Stimulated activated CD8-positive, alpha-beta memory T cell treated with anti-CD3 and anti-CD28 coated beads, Interleukin-7, amount 100 ng/mL, for 48 hours (primary cell): ENCODE measurements around the gene MOB3B.

ENCODE experiments used
- DNase-seq, 2 donors: peaks; one replicate each; pipeline ENCODE4 v3.0.0-alpha.2; 2020; ENCODE audit warnings: low read depth in 1 of 2; ENCODE audit errors: extremely low read depth in 1 of 2

Gene MOB3B

DNA sequence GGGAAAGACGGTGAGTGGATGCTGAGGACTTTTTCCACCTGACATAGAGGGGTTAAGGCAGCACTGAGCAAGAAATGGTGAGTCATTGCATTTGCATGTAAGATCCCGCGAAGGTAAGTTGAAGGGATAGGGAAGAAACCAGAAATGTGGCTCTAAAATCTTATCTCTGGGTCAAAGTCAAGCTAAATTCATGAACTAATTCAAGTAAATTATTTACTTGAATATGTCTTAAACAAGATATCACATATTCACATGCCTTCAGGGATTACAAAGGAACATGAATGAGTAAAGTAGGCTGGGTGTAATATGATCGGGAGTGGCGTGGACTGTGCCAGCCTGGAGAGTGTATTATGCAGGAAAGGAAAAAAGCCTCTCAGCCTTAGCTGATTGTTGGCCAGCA lies 158.2 kb downstream of the MOB3B start:
- no peak for DNase-seq

DNA sequence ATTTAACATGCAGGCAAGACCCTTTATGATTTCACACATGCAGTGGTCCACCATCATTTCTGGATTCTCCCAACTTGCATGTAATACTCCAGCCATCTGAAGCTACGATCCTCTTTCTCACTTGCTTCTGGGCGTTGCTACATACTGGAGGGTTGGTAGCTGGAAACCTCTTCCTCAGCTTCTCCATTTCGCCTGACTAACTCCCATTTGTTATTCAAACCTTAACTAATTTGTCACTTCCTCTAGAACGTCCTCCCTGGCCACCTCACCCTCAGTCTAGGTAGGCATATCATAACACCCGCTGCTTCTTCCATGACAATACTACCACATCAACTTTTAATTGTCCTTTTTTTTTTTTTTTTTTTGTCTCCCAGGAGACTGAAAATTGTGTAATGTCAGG lies 160.0 kb downstream of the MOB3B start:
- no peak for DNase-seq

DNA sequence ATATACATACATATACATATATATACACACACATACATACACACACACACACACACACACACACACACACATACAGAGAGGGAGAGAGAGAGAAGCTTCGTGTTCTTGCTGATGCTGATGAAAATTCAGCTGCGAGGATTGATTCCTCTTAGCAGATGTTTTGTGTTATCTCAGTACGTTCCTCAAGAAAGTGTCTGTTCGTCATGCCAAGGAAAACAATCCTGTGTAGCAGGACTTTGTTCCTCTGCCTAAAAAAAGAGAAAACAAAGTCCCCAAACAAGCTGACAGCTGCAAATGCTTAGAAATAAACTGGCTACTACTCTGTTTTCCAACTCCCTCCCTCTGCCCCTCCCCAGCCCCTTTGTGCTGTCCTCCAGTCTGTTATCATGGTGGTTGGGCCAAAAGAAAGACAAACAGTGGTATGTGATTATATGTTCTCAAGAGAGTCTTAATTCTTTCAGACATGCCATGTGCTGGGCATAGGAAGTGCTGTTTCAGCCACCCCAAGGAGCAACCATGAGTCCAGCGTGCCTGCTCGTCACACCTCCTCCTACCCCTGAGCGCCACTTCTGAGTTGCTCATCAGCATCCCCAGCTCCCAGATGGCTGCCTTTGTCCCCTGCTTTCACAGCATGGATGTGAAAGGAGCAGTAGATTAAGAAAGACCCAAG lies 161.2 kb downstream of the MOB3B start:
- no peak for DNase-seq

DNA sequence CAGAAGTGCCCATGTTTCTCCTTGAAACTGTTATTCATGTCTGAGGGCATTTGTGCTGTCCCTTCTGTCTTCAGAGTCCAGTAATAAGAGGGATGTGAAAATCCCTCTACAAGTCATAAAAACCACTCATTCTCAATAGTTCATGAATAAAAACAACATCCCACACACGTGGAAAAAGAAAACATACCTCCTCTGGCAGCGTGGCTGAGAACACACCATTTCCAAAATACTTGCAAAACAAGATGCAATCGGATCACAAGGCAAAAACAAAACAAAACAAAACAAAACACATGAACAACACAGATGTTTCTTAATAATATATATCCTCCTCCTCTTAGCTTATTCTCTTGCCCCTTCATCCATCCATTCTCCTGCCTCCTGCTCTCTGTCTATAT lies 161.7 kb downstream of the MOB3B start:
- no peak for DNase-seq

DNA sequence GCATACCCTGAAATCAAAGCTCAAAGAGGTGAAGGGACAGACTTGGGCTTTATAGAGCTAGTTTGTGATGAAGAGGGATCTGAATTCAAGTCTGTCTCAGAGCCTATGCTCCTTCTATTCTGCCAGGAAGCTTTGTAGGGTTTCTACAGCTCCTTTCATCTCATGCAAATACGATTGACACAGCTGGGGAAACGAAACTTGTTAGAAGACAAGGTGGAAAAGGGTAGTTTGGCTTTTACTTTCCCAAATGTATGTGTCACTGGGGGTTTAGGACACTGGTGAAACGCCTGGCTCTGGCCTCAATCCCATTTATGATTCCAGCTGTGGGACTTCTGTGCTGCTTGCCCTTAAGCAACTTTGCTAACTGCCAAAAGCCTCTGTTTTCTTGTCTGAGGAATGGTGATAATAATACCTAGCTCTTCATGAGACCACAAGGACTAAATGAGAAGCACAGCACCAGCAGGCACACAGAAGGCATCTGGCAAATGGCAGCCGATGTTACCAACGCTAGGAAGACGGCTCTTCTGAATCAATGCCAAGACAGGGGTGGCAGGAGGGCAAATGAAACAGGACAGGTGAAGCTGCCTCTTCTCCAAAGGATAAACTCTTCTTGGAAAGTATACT lies 162.3 kb downstream of the MOB3B start:
- DNase-seq = no peak

DNA sequence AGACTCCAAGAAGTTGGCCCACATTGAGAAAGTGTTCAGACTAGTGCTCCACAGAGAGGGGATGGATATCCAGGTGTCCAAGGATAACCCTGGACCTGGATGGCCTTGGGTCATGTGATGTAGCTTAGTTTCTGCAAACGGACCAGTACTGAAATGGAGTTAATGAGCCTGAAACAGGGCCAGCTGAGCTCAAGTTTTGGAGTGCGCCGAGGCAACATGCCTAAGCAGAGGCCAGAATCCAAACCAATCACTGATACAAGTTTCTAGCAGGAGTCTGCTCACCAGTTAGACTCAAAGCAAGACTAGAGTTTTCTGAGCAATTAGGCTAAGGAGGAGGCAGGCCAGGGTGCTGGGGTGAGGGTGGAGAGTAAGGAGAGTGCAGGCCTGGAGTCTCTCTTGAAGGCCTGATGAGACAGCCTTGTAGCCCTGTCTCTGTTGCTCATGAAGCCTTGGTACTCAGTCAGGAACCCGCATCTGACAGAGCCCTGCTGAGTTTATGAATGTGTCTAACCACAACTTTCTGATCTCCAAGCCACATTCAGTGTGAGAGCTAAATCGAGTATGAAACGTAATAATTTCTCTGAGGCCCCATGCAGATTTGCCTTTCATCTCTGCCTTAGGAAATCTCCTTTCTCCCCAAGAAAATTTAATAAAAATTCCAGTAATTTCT lies 163.8 kb downstream of the MOB3B start:
- peak; percentile 9 to 54 for DNase-seq

DNA sequence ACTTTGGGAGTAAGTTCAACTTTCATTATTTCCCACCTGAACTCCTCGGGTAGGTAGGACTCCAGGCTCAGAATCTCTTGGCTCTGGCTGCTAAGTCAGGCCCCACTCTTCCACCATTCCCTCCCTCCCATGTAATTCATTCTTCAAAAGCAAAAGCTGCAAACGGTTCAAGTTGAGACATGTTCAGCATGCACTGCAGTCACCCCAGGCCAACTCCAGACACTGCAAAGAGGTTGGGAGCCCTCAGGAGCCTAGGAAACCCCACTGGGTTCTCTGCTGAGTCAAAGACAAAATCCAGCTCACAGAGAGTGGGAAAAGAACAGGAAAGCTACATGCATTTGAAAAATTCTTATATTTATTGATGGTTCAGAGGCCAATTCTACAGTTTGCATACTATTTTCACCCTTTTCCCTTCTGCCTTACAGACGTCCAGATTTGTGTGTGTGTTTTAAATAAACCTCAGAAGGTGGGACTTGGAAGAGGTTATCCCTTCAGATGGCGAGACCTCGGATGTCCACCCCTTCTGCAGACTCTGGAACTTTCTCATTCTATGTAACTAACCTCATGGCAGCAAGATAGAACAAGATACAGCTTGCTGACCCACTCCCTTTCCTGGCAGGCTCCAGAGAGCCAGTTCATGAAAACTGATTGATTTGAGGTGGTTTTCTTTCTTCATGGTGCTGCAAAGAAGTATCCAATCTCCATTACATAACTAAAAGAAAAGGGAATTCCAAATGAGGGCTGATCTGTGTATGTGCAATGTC lies 167.0 kb downstream of the MOB3B start:
- no peak for DNase-seq

DNA sequence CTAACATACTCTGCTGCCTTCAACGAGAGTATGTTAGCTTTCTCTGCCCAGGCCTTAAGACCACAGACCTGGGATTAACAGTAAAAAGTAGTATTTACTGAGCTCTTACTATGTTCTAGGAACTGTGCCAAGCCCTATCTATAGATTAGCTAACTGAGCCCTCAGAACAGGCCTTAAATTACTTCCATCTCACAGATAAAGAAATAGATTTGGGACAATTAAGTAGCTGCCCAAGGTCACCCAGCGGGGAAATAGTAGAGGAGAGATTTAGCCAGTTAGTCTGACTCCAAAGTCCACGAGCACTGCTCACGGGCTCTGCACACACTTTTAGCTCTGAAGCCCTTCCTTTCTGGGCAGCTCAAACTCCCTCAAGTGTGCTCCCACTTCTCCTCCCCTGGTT lies 168.1 kb downstream of the MOB3B start:
- no peak for DNase-seq

DNA sequence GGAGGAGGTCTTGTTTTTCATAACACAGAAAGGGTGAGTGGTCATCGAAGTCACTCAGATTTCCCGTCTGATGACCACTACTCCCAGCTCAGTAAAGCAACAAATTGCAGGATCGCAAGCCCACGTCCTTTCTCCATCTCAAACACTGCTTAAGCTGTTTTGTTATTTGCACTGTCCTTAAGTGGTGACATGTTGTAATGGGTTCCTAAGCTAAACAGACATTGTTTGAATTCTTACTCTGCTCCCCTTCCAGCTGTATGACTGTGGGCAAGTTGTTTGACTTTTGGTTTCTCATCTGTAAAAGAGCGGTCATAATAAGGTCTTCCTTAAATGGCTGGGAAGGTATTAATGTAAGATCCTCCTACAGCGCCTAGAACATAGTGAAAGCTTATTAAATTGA lies 169.9 kb downstream of the MOB3B start:
- no peak for DNase-seq

DNA sequence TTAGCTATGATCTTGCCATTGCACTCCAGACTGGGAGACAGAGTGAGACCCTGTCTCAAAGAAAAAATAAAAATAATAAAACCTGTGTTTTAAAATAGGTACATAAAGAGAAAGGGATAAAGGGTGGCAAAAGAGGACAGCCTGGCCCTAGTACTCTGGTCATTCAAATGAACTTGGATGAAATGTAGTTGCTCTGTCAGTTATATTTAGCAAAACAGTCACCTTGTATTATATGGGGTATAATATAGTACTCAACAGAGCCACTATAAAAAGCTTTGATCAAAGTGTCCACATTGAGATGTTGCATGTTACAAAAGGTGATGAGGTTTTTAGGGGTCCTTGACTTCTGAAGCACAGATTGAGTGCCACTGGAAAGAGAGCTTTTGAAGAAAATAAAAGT lies 171.6 kb downstream of the MOB3B start:
- no peak for DNase-seq

DNA sequence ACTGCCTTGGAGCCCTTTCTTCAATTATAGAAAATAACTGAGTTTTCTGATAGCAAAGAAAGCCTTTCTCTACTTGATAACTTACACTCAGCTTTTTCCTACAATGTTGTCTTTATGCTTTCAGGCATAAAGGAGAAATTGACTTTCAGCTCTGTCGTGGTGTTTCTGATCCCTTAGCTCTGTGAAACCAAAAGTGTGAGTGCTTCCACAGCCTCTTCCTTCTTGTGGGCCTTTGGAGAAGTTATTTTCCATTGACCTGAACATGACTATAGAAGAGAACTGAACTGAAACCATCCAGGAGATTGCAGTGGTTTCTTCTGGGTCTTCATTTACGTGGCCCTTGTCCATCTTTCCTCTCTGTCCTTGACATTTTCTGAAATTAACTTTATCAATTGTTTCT lies 173.2 kb downstream of the MOB3B start:
- DNase-seq = no peak

DNA sequence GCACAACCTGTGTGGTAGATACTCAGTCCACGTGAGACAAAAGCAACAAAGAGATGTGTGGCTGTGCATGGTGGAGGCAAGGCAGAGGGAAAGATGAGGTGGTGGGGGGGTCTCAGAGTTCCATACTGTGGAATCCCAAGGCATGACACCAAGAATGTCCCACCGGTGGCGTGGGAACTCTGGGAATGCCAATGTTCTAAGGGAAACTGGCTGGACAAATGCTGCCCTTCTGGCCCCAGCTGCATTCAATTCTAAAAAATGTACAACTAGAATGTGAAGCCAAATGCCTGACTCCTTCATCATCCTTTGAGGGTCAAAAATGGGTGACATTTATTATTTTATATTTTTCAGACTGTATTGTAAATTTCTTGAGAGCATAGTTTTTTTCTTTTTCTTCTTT lies 174.4 kb downstream of the MOB3B start:
- DNase-seq = no peak

DNA sequence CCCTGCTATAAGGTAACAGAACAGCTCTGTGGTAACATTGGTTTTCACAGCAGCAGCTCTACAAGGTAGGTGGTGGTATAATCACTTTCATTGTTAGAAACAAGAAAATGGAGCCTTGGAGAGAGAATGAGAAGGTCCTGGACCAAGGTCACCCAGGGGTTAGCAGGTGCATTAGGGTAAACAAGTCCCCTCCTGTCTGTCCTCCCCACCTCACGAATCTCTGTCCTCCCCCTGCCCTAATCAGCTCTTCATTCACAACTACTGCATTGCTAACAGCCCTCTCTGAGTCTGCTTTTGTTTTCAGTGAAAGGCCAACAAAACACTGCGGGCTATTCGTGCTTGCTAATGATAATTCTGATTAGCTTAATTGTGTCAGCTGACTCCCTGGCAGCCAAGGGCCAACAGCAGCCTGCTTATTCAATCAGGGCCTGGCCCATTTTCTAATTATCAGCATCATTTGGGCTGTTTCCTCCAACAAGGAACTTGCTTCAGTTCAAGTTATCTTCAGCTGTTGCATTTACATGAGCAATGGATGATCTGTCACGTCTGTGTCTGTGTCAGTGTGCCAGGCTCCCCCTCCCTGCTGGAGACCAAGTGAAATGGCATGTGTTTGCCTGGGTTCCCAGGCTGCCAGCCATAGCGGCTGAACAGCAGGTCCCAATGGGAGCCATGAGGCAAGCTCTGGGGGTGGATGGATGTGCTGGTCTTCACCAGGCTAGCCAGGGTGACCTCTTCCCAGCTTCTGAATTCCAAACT lies 176.0 kb downstream of the MOB3B start:
- DNase-seq = no peak

DNA sequence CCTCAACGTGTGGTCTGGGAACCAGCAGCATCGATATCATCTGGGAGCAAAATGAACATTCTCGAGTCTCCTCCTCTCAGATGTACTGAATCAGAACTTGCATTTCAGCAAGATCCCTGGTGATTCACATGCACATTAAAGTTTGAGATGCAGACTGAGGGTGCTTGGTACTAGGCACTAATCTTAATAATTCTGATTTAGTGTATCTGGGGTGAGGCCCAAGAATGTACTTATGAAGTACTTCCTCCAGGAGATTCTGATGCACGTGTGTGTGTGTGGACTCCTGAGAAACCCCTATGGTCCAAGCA lies 176.5 kb downstream of the MOB3B start:
- DNase-seq = no peak

DNA sequence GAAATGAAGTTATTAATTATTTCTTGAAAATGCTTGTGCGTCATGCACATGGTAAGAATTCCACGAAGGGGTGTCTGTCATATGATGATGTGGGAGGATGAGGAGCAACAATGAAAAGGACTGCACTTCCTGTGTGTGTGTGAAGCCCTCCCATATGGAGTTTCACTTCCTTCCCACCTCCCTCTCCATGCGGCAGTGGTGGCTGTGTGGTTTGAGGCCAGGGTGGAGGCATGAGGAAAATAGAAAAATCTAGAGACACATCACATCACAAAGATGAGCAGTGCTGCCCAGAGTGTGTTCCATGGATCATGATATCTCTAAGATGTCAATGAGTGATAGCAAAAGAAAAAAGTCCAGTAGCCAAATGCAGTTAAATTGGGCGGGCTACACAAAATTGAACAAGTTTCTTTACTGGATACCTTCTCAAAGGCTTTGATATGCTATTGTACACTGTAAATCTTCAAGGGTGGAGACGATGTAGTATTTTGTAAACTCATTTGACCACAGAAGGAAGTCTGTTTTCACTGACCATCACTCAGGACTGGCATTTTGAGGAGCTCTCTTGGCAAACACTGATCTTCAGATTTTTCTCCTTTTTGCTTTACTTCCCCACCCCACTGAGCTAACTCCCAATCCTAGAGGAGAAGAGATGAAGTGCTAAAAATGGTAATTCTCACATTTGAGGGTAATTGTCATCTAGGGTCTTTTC lies 177.0 kb downstream of the MOB3B start:
- DNase-seq = peak in 1 of 2 donors; percentile 16

DNA sequence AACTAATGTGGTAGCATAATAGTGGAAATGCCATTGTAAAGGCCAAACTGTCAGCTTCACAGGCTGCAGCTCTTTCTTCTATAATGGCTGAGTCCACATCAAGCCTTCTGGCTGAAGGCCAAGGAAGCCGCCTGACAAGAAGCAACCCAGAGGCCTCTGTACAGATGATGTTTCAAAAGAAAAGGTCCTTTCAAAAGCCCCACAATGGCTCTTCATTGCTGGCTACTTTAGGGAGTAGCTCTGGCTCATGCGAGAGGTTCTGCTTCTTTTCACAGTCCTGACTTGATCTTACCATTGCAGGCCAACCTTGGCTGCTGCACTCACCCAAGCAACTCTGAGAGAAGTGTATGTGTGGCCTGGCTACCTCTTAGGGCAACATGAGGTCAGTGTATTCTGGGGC lies 178.2 kb downstream of the MOB3B start:
- DNase-seq = no peak

DNA sequence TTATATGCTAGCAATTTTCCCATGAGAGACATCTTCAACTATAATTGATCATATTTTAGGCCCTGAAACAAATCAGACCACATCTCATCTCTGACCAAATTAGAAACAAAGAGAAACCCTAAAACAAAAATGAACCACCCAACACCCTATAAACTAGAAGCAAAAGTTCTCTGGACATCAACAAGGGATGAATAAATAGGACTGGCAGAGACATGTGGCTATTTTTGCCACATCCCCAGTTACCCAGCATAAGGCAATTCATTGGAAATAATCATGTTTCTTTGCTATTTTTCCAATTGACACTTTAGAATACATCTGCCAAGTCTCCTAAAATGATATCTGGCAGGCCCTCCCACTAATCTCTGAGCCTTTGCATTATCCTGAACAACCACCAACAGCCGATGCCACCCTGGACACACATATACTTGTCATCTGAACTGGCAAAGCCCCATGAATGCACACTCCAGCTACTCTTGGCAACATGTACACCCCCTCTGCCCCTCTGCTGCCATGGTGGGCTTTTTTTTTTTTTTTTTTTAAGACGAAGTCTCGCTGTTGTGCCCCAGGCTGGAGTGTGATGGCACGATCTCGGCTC lies 179.1 kb downstream of the MOB3B start:
- DNase-seq = no peak

DNA sequence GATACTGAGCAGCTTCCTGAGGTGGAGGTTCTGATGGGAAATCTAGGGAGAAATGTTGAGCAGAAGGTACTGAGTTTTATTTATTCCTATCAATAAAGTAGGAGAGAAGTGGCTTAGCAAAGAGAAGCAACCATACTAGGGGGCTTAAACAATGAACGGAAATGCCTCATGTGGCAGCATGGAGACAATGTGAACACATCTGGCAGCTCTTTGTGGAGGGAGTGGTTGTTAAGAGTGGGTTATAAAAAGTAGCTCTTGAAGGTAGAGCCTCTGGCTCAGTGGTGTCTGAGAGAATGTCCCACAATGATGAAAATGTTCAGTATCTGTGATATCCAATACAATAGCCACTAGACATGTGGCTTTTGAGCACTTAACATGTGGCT lies 179.9 kb downstream of the MOB3B start:
- DNase-seq = no peak

DNA sequence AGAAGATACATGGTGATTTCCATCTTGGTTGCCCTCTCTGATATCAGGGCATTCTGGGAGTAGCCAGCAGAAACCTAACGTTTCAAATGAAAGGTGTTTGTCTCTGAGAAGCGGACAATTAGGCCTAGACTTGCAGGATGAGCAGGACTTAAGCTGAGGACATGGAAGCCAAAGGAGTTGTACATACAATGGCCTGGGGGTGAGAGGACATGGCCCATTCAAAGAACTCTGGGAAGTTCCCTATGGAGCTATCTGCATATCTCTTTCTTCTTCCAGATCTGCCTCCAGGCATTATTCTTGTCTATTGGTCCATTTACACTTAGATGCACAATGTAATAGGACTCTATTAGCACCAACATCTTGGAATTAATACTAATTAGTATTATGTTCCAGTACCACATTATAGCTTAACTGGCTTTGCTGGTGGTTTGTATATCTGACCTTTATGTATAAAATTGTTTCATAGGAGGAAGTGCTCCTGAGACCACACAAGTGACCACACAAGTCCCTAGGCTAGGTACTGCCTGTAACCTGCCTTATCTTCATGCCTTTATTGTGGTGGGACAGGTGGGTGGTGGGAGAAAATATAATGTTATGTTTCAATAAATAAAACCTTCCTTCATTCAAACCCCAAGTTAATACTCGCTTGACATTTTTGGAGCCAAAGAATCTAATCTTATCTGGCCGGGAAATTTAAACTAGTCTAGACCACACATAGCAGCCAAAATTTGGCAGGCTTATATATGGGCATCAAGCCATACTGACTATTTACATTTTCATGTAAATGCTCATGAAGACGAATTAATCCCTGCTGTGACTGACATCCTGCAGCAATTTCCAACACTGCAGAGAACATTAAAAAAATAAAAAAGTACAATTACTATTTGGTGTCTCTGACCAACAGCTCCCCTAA lies 180.6 kb downstream of the MOB3B start:
- no peak for DNase-seq
